ENCODE data around the gene PADI1.

DNA sequence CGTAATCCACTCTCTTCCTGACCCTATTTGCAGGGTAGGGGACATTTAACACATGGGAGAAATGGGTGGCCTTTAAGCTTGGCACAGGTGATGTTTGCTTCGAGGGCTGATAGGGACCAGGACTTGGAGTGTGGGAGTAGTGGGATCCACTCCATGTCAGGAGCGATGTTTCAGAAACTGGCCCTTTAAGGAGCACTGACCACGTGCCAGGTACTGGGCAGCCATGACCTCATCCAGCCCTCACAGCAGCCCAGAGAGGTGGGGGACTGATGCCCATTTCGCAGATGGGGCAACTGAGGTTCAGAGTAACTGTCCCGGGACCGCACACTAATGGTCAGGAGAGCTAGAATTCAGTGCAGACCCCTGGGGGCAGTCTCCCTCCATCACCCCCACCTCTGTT, 55.3 kb downstream of the PADI1 start:
- TF ChIP-seq, protein P1, sequence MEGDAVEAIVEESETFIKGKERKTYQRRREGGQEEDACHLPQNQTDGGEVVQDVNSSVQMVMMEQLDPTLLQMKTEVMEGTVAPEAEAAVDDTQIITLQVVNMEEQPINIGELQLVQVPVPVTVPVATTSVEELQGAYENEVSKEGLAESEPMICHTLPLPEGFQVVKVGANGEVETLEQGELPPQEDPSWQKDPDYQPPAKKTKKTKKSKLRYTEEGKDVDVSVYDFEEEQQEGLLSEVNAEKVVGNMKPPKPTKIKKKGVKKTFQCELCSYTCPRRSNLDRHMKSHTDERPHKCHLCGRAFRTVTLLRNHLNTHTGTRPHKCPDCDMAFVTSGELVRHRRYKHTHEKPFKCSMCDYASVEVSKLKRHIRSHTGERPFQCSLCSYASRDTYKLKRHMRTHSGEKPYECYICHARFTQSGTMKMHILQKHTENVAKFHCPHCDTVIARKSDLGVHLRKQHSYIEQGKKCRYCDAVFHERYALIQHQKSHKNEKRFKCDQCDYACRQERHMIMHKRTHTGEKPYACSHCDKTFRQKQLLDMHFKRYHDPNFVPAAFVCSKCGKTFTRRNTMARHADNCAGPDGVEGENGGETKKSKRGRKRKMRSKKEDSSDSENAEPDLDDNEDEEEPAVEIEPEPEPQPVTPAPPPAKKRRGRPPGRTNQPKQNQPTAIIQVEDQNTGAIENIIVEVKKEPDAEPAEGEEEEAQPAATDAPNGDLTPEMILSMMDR (IDR thresholded peaks at IDR 0.05), result no peak
- TF ChIP-seq POLR2A (IDR thresholded peaks at IDR 0.05; ENCODE audit: low read length) (no peak), EP300 (IDR thresholded peaks at IDR 0.05) (no peak), RAD21 (conservative IDR thresholded peaks at IDR 0.05 in 1 of 2, IDR thresholded peaks at IDR 0.05 in 1 of 2) (no peak), PHF8 (IDR thresholded peaks at IDR 0.05; ENCODE audit: borderline replicate concordance, low read depth) (no peak), SREBF2 (IDR thresholded peaks at IDR 0.05) (no peak), CHD2 (IDR thresholded peaks at IDR 0.05; ENCODE audit: low read length, partially characterized antibody) (no peak), SMC3 (IDR thresholded peaks at IDR 0.05) (no peak), ZFP36 (IDR thresholded peaks at IDR 0.05; ENCODE audit: borderline replicate concordance, partially characterized antibody) (no peak), MYC (IDR thresholded peaks at IDR 0.05; ENCODE audit: borderline replicate concordance, low read length) (no peak), JUN (IDR thresholded peaks at IDR 0.05) (no peak)
- TF ChIP-seq, protein P2, sequence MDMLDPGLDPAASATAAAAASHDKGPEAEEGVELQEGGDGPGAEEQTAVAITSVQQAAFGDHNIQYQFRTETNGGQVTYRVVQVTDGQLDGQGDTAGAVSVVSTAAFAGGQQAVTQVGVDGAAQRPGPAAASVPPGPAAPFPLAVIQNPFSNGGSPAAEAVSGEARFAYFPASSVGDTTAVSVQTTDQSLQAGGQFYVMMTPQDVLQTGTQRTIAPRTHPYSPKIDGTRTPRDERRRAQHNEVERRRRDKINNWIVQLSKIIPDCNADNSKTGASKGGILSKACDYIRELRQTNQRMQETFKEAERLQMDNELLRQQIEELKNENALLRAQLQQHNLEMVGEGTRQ (IDR thresholded peaks at IDR 0.05), result no peak
- TF ChIP-seq, protein P3, sequence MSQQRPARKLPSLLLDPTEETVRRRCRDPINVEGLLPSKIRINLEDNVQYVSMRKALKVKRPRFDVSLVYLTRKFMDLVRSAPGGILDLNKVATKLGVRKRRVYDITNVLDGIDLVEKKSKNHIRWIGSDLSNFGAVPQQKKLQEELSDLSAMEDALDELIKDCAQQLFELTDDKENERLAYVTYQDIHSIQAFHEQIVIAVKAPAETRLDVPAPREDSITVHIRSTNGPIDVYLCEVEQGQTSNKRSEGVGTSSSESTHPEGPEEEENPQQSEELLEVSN (IDR thresholded peaks at IDR 0.05; ENCODE audit: borderline replicate concordance, low read depth), result no peak
- TF ChIP-seq, protein P4, sequence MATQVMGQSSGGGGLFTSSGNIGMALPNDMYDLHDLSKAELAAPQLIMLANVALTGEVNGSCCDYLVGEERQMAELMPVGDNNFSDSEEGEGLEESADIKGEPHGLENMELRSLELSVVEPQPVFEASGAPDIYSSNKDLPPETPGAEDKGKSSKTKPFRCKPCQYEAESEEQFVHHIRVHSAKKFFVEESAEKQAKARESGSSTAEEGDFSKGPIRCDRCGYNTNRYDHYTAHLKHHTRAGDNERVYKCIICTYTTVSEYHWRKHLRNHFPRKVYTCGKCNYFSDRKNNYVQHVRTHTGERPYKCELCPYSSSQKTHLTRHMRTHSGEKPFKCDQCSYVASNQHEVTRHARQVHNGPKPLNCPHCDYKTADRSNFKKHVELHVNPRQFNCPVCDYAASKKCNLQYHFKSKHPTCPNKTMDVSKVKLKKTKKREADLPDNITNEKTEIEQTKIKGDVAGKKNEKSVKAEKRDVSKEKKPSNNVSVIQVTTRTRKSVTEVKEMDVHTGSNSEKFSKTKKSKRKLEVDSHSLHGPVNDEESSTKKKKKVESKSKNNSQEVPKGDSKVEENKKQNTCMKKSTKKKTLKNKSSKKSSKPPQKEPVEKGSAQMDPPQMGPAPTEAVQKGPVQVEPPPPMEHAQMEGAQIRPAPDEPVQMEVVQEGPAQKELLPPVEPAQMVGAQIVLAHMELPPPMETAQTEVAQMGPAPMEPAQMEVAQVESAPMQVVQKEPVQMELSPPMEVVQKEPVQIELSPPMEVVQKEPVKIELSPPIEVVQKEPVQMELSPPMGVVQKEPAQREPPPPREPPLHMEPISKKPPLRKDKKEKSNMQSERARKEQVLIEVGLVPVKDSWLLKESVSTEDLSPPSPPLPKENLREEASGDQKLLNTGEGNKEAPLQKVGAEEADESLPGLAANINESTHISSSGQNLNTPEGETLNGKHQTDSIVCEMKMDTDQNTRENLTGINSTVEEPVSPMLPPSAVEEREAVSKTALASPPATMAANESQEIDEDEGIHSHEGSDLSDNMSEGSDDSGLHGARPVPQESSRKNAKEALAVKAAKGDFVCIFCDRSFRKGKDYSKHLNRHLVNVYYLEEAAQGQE (IDR thresholded peaks at IDR 0.05), result no peak
